Mesothelial cell of epicardium (in vitro differentiated cells): ENCODE data around the gene MAEL. TPM values are rescaled to one million over a fixed set of nuclear protein-coding genes. Genes with fewer than 3 reads are reported as not detected.

Experiments used
- DNase-seq, 2 experiments: peaks; one replicate each; pipeline ENCODE4 v3.0.0; 2021; ENCODE audit warnings: low spot score in 2 of 2; ENCODE audit not compliant: unreplicated experiment in 2 of 2
- H3K27ac Mint-ChIP-seq: 2 replicates; pipeline ENCODE4 v1.8.0; 2021; ENCODE audit warnings: mixed read lengths
- H3K27me3 Mint-ChIP-seq: 2 replicates; pipeline ENCODE4 v1.8.0; 2021; ENCODE audit warnings: low read depth, mixed read lengths
- H3K36me3 Mint-ChIP-seq: 2 replicates; pipeline ENCODE4 v1.8.0; 2021; ENCODE audit warnings: mixed read lengths
- H3K4me1 Mint-ChIP-seq: 2 replicates; pipeline ENCODE4 v1.8.0; 2021; ENCODE audit warnings: mixed read lengths
- H3K4me3 Mint-ChIP-seq: 2 replicates; pipeline ENCODE4 v1.8.0; 2021; ENCODE audit warnings: mild to moderate bottlenecking, moderate library complexity, mixed read lengths
- H3K9me3 Mint-ChIP-seq: 2 replicates; pipeline ENCODE4 v1.8.0; 2021; ENCODE audit warnings: mixed read lengths
- CTCF ChIP-seq: fragments of 200-600 bp; sonication (generic); IDR thresholded peaks from one replicate; pipeline ENCODE4 v1.5.0; 2021; ENCODE audit warnings: antibody characterized with exemption; ENCODE audit not compliant: unreplicated experiment
- total RNA-seq: library from RNA; stranded (reverse); gene quantifications from 3 replicates; pipeline ENCODE4 v1.2.1, GENCODE V29; 2021

MAEL gene
- total RNA-seq, 1 donor from 2014 or later = not detected

DNA sequence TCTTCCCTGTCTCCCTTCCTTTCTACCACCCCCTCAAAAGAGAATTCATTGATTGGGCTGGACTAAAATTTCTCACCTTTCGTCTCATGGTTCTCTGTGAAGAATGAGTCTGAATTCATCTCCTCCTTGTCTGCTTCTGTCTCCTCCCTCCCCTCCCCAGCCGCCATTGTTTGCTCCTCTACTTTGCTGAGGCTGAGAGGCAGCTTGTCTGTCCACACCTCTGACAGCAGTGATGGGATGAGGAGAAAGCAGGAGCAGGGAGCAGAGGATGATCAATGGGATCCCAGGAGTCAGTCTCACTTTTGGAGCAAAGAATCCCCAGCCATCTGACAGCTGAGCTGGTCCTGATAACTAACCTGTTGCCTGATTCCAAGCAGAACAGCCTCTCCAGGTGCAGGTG is 16.3 kb upstream of the MAEL start:
- TF ChIP-seq CTCF = no peak
- H3K36me3 Mint-ChIP-seq = no peaks in the 10 kb centered on the region
- H3K27ac Mint-ChIP-seq = no peak overlapping the region
- H3K4me1 Mint-ChIP-seq = peaks cover 13% of the 10 kb centered on the region
- no peaks in the 10 kb centered on the region for H3K9me3 Mint-ChIP-seq
- H3K4me3 Mint-ChIP-seq = no peak overlapping the region
- H3K27me3 Mint-ChIP-seq = peaks cover 90% of the 10 kb centered on the region
- no peak for DNase-seq

- Mint-ChIP-seq H3K4me3 (peak overlapping the region; percentile 63), H3K27me3 (peaks cover 93% of the 10 kb centered on the region), H3K9me3 (no peaks in the 10 kb centered on the region), H3K4me1 (peaks cover 13% of the 10 kb centered on the region), H3K36me3 (no peaks in the 10 kb centered on the region), H3K27ac (no peak overlapping the region)
- DNase-seq = no peak
- TF ChIP-seq CTCF = no peak
These were observed 14.3 kb upstream of the MAEL start for GRCh38 chr1:166974647-166975345.

- Mint-ChIP-seq H3K27ac (no peak within 1 kb of the TSS), H3K27me3 (peaks cover 87% of the 10 kb centered on the region), H3K9me3 (no peaks in the 10 kb centered on the region), H3K36me3 (no peaks in the 10 kb centered on the region), H3K4me3 (peak within 1 kb of the TSS; percentile 63), H3K4me1 (peaks cover 13% of the 10 kb centered on the region)
- no peak for TF ChIP-seq CTCF
- peak; percentile 32 to 59 for DNase-seq
These were observed 13.5 kb upstream of the MAEL start, which contains the start of gene ILDR2 for GRCh38 chr1:166975361-166976129. TSS of gene ILDR2 (minus strand) at chr1:166975540. CDS start at chr1:166975268, 272 bp downstream.

- Mint-ChIP-seq H3K4me3 (no peak overlapping the region), H3K9me3 (no peaks in the 10 kb centered on the region), H3K27ac (no peak overlapping the region)
These were observed 11.1 kb upstream of the MAEL start for GRCh38 chr1:166977951-166978350.

GRCh38 chr1:166978821-166979220 is 10.3 kb upstream of the MAEL start:
- peaks cover 54% of the 10 kb centered on the region for H3K27me3 Mint-ChIP-seq
- H3K36me3 Mint-ChIP-seq = no peaks in the 10 kb centered on the region
- H3K9me3 Mint-ChIP-seq = no peaks in the 10 kb centered on the region
- DNase-seq = no peak
- peaks cover 8% of the 10 kb centered on the region for H3K4me1 Mint-ChIP-seq
- H3K4me3 Mint-ChIP-seq = no peak overlapping the region
- TF ChIP-seq CTCF = no peak
- H3K27ac Mint-ChIP-seq = no peak overlapping the region

More at GRCh38 chr1:166977951-166978350, 11.1 kb upstream of the MAEL start:
- no peak for DNase-seq
- no peak for TF ChIP-seq CTCF
- H3K36me3 Mint-ChIP-seq = no peaks in the 10 kb centered on the region
- peaks cover 10% of the 10 kb centered on the region for H3K4me1 Mint-ChIP-seq
- peaks cover 63% of the 10 kb centered on the region for H3K27me3 Mint-ChIP-seq
